Esophagus squamous epithelium (tissue), 4 donors: ENCODE measurements around the gene RAB11FIP2.

Experiments used
- CTCF ChIP-seq, 6 experiments: fragments of 450-650 bp in 4 of 6; fragments of 200-600 bp in 2 of 6; sonication (generic) in 2 of 6; IDR thresholded peaks; one replicate each; pipeline ENCODE4 v1.5.1; 2016 to 2019; ENCODE audit warnings: antibody characterized with exemption in 6 of 6, mild to moderate bottlenecking in 4 of 6, moderate library complexity in 4 of 6
- POLR2A ChIP-seq, 4 donors: fragments of 450-650 bp; IDR thresholded peaks; one replicate each; pipeline ENCODE4 v1.6.1; 2017; ENCODE audit warnings: antibody characterized with exemption in 4 of 4, mild to moderate bottlenecking in 4 of 4, moderate library complexity in 3 of 4

DNA sequence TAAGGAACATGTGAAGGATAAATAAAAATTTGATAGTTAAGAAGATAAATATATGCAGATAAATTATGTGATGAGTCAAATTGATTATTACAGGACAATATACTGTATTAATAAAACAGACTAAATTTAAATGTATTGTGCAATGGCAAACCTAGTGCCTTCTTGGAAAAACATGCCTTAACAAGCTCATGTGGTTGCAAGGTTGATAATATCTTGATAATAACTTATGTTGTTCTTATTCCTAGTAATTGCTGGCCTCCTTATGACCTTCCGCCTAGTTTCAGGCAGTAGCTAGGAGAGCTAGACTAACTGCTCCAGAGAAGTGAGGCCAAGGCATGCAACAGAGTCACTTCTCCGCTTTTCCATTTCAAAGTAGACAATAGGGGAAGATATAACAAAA is 7.6 kb upstream of the RAB11FIP2 start:
- TF ChIP-seq CTCF (IDR thresholded peaks at IDR 0.05) (no peak), POLR2A (IDR thresholded peaks at IDR 0.05) (no peak)
